Cardiac fibroblast (primary cell): Measurements from ENCODE around the gene FGF9.

Source experiments
- DNase-seq, 2 donors: peaks; one replicate each; pipeline versions ENCODE4 v3.0.0 to v3.0.0-alpha.2; 2010; ENCODE audit warnings: low read depth in 2 of 2
- H3K4me3 ChIP-seq, 2 donors: replicated peaks in 1 of 2; 1 replicate in 1 of 2; 2 replicates in 1 of 2; pipeline ENCODE4 v1.5.1; 2011; ENCODE audit warnings: low read depth in 2 of 2, low read length in 2 of 2, mild to moderate bottlenecking in 2 of 2, moderate library complexity in 1 of 2
- CTCF ChIP-seq: IDR thresholded peaks from one replicate; pipeline ENCODE4 v1.5.1; 2011; ENCODE audit warnings: low read depth, mild to moderate bottlenecking, low read length, inconsistent platforms

Gene FGF9

GRCh38 chr13:21739771-21740170, 68.9 kb downstream of the FGF9 start:
- no peak overlapping the region for H3K4me3 ChIP-seq
- no peak for DNase-seq
- TF ChIP-seq CTCF, result no peak

DNA sequence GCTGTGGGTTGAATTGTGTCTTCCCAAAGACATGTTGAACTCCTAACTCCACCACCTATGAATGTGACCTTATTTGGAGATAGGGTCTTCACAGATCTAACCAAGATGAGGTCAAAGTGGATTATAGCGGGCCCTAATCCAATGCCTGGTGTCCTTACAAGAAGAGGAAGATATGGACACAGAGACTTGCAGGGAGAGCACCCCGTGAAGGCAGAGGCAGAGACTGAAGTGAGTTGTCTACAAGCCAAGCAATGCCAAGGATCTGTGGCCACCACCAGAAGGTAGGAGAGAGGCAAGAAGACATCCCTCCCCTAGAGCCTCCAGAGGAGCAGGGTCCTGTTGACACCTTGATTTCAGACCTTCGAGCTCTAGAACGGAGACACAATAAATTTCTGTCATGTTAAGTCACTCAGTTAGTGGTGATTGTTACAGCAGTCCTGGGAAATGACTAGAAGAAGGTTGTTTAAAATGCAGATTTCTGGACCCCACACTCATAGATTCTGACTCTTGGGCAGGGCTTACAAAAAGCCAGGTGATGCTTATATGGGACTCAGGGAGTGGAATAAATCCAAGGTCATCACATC, 70.6 kb downstream of the FGF9 start:
- DNase-seq, result no peak
- TF ChIP-seq CTCF, result no peak

DNA sequence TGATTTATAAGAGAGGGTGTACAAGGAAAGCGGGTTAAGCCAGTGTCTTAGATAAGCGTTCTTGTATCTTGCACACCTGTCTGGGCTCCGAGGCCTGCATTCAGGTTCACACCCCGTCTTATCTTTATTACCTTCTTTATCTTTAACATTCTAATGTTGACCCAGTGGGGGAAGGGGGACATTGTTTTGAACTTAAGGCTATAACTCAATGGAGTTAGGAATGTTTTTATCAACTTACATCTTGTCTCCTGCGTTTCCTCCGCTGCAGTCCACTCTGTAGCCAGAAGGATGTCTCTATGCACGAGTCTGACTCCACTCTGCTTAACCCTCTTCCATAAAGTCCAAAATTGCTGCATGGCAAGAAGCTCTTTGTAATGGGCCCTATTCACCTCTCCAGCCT, 71.2 kb downstream of the FGF9 start:
- TF ChIP-seq CTCF, result no peak
- no peak for DNase-seq
- H3K4me3 ChIP-seq, result no peak overlapping the region

More for the DNA sequence above, 70.6 kb downstream of the FGF9 start:
- H3K4me3 ChIP-seq, result no peak overlapping the region

DNA sequence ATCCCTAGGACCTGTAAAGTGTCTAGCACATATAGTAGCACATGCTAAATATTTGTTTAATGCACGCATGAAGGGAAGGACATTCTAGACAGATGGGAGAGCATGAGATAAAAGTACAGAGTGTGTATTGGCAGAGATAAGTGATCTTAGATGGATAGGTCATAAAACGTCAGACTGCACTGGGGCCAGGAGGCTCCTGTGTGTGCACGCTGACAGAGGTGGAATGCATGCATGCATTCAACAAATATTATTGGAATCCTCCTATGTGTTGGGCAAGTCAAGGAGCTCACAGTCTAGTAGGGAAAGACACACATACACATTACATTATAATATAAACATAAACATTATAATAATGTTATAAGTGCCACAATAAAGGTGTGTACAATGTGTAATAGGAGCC, 73.3 kb downstream of the FGF9 start:
- no peak overlapping the region for H3K4me3 ChIP-seq
- DNase-seq, result no peak
- no peak for TF ChIP-seq CTCF

DNA sequence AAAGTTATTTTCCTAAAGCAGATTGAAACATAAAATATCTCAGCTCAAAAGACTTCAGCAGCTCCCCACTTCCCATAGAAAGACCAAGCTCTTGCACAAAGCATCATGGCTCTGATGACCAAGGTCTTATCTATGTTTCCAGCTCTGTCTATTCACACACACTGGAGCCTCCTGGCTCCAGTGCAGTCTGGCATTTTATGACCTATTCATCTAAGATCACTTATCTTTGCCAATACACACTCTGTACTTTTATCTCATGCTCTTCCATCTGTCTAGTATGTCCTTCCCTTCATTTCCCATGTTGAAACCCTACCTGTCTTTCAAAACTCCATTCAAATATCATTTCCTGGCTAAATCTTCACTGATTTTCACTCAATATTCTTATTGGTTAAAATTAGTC, 74.4 kb downstream of the FGF9 start:
- H3K4me3 ChIP-seq, result no peak overlapping the region
- no peak for DNase-seq
- TF ChIP-seq CTCF, result no peak

DNA sequence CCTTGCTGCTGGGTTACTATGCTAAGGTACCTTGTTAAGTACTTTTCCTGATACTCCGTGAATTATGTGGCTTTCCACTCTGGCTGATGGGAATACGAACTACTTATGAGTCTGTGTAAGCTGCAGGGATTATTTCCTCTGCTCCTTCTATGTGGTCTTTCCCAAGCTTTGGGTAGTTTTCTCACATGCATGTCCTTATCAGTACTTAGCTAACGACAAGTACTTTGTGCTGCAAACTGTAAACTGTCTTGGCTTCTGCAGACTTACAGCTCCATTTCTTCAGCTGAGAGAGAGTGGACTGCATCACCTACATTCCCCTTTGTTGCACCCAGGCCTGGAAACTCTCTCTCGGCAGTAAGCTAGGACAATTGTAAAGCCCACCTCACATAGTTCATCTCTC, 76.6 kb downstream of the FGF9 start:
- DNase-seq, result no peak
- no peak overlapping the region for H3K4me3 ChIP-seq
- TF ChIP-seq CTCF, result no peak

DNA sequence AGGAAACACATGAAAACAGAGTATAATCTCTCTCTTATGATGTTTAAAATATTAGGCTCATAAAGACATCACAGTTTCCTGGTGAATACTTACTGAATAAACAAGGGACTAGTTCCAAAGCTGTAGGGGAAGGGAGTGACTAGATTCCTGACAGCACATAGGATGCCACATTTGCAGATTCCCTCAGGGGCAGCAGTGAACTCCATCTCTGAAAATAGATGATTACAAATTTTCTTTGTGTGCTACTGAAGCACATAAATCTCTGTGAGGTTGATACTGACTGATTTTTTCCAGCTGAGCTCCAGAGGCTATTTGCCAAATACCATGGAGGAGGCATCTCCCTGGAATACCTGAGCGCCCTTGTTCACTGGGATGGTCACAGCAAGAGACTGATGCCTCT, 77.3 kb downstream of the FGF9 start:
- no peak for TF ChIP-seq CTCF
- no peak for DNase-seq
- H3K4me3 ChIP-seq, result no peak overlapping the region
